Measurements from ENCODE around the gene B2M.
"Not testable (repeated sequence)": the region's sequence is repeated elsewhere in the genome, so short reads cannot be mapped to it uniquely, and the experiment has no call there.

Gene B2M

GRCh38 chr15:44675911-44676310, 35.4 kb upstream of the B2M start:
- DNase-seq = no peak
- no peaks in the 10 kb centered on the region for H3K36me3 ChIP-seq (replicated peaks; ENCODE audit: insufficient read depth, low read length)
- no peak for TF ChIP-seq EZH2 (optimal IDR thresholded peaks at IDR 0.05; ENCODE audit: low read depth, low read length)
- no peak for TF ChIP-seq CTCF (IDR thresholded peaks at IDR 0.05; ENCODE audit: low read length)
- TF ChIP-seq EZH2phosphoT487 (IDR thresholded peaks at IDR 0.05; ENCODE audit: low read length) = no peak
- peak overlapping the region; percentile 42; the same call in 1 of the 2 replicates for H3K4me2 ChIP-seq (ENCODE audit: low read depth, low read length)
- peaks cover 10% of the 10 kb centered on the region for H3F3A ChIP-seq (ENCODE audit: insufficient read depth, low read length)
- H3K9ac ChIP-seq (ENCODE audit: low read length) = no peak overlapping the region
- no peaks in the 10 kb centered on the region for H3K79me2 ChIP-seq (ENCODE audit: low read length)
- no peaks in the 10 kb centered on the region for H3K27me3 ChIP-seq (replicated peaks; ENCODE audit: insufficient read depth, low read length)
- H3K9me3 ChIP-seq (replicated peaks; ENCODE audit: insufficient read depth, low read length) = no peaks in the 10 kb centered on the region
- peaks cover 63% of the 10 kb centered on the region for H3K4me1 ChIP-seq (ENCODE audit: low read length)
- H3K9me2 ChIP-seq (replicated peaks; ENCODE audit: insufficient read depth, low read length) = no peaks in the 10 kb centered on the region
- H3K4me3 ChIP-seq (ENCODE audit: low read length) = no peak overlapping the region
- no peak overlapping the region for H2AFZ ChIP-seq (ENCODE audit: low read length)
- H4K20me1 ChIP-seq (ENCODE audit: insufficient read depth, low read length) = no peaks in the 10 kb centered on the region
- H3K27ac ChIP-seq (ENCODE audit: low read length) = no peak overlapping the region

- peak; percentile 35 for DNase-seq
- Histone ChIP-seq H3K79me2 (ENCODE audit: low read length) (no peaks in the 10 kb centered on the region), H3K27ac (ENCODE audit: low read length) (peak overlapping the region; percentile 33; the same call in 1 of the 2 replicates), H3F3A (ENCODE audit: insufficient read depth, low read length) (0 out of 2 replicates have a peak, but pooled peaks cover 4% of the 10 kb centered on the region), H3K36me3 (replicated peaks; ENCODE audit: insufficient read depth, low read length) (no peaks in the 10 kb centered on the region), H3K4me1 (ENCODE audit: low read length) (peaks cover 55% of the 10 kb centered on the region), H3K4me3 (ENCODE audit: low read length) (peak overlapping the region; percentile 11; the same call in 1 of the 2 replicates), H3K9me2 (replicated peaks; ENCODE audit: insufficient read depth, low read length) (no peaks in the 10 kb centered on the region), H3K27me3 (replicated peaks; ENCODE audit: insufficient read depth, low read length) (no peaks in the 10 kb centered on the region), H3K9ac (ENCODE audit: low read length) (no peak overlapping the region; the same call in 1 of the 2 replicates), H4K20me1 (ENCODE audit: insufficient read depth, low read length) (no peaks in the 10 kb centered on the region), H3K4me2 (ENCODE audit: low read depth, low read length) (peak overlapping the region; percentile 42), H3K9me3 (replicated peaks; ENCODE audit: insufficient read depth, low read length) (no peaks in the 10 kb centered on the region), H2AFZ (ENCODE audit: low read length) (peak overlapping the region; percentile 26; the same call in 1 of the 2 replicates)
- no peak for TF ChIP-seq EZH2phosphoT487 (IDR thresholded peaks at IDR 0.05; ENCODE audit: low read length)
- no peak for TF ChIP-seq EZH2 (optimal IDR thresholded peaks at IDR 0.05; ENCODE audit: low read depth, low read length)
- TF ChIP-seq CTCF (IDR thresholded peaks at IDR 0.05; ENCODE audit: low read length) = no peak
Measured at GRCh38 chr15:44676676-44677075, 34.6 kb upstream of the B2M start.

GRCh38 chr15:44682211-44682610, 29.1 kb upstream of the B2M start:
- Histone ChIP-seq H3K9me2 (replicated peaks; ENCODE audit: insufficient read depth, low read length) (no peaks in the 10 kb centered on the region), H3F3A (ENCODE audit: insufficient read depth, low read length) (peaks cover 8% of the 10 kb centered on the region; the same call in 1 of the 2 replicates), H3K4me3 (ENCODE audit: low read length) (no peak overlapping the region), H3K4me2 (ENCODE audit: low read depth, low read length) (no peak overlapping the region), H3K9ac (ENCODE audit: low read length) (no peak overlapping the region), H3K36me3 (replicated peaks; ENCODE audit: insufficient read depth, low read length) (no peaks in the 10 kb centered on the region), H4K20me1 (ENCODE audit: insufficient read depth, low read length) (no peaks in the 10 kb centered on the region), H3K27ac (ENCODE audit: low read length) (no peak overlapping the region), H3K9me3 (replicated peaks; ENCODE audit: insufficient read depth, low read length) (no peaks in the 10 kb centered on the region), H3K27me3 (replicated peaks; ENCODE audit: insufficient read depth, low read length) (no peaks in the 10 kb centered on the region), H3K79me2 (ENCODE audit: low read length) (no peaks in the 10 kb centered on the region), H2AFZ (ENCODE audit: low read length) (no peak overlapping the region), H3K4me1 (ENCODE audit: low read length) (peaks cover 30% of the 10 kb centered on the region)
- DNase-seq = no peak
- no peak for TF ChIP-seq CTCF (IDR thresholded peaks at IDR 0.05; ENCODE audit: low read length)
- no peak for TF ChIP-seq EZH2 (optimal IDR thresholded peaks at IDR 0.05; ENCODE audit: low read depth, low read length)
- no peak for TF ChIP-seq EZH2phosphoT487 (IDR thresholded peaks at IDR 0.05; ENCODE audit: low read length)

GRCh38 chr15:44682809-44683682, 28.3 kb upstream of the B2M start:
- H3K27ac ChIP-seq (ENCODE audit: low read length) = peak overlapping the region; percentile 76; the same call in 1 of the 2 replicates
- not testable (repeated sequence) for H3K27me3 ChIP-seq (replicated peaks; ENCODE audit: insufficient read depth, low read length); H3K36me3 ChIP-seq (replicated peaks; ENCODE audit: insufficient read depth, low read length); H3F3A ChIP-seq (ENCODE audit: insufficient read depth, low read length); H3K4me3 ChIP-seq (ENCODE audit: low read length); H3K9me3 ChIP-seq (replicated peaks; ENCODE audit: insufficient read depth, low read length); H3K79me2 ChIP-seq (ENCODE audit: low read length); H3K9me2 ChIP-seq (replicated peaks; ENCODE audit: insufficient read depth, low read length); H4K20me1 ChIP-seq (ENCODE audit: insufficient read depth, low read length)
- peak; percentile 92 for DNase-seq
- H3K9ac ChIP-seq (ENCODE audit: low read length) = peak overlapping the region; percentile 44
- H3K4me2 ChIP-seq (ENCODE audit: low read depth, low read length) = peak overlapping the region; percentile 76
- H3K4me1 ChIP-seq (ENCODE audit: low read length) = peaks cover 22% of the 10 kb centered on the region
- peak overlapping the region; percentile 66 for H2AFZ ChIP-seq (ENCODE audit: low read length)

- H3F3A ChIP-seq (ENCODE audit: insufficient read depth, low read length); H3K4me1 ChIP-seq (ENCODE audit: low read length); H2AFZ ChIP-seq (ENCODE audit: low read length); H3K79me2 ChIP-seq (ENCODE audit: low read length); H3K9me2 ChIP-seq (replicated peaks; ENCODE audit: insufficient read depth, low read length); H3K9ac ChIP-seq (ENCODE audit: low read length); H3K4me2 ChIP-seq (ENCODE audit: low read depth, low read length); H3K4me3 ChIP-seq (ENCODE audit: low read length); H3K9me3 ChIP-seq (replicated peaks; ENCODE audit: insufficient read depth, low read length); H3K27ac ChIP-seq (ENCODE audit: low read length); H3K36me3 ChIP-seq (replicated peaks; ENCODE audit: insufficient read depth, low read length); H4K20me1 ChIP-seq (ENCODE audit: insufficient read depth, low read length); DNase-seq; H3K27me3 ChIP-seq (replicated peaks; ENCODE audit: insufficient read depth, low read length): not testable (repeated sequence)
Measured at GRCh38 chr15:44689318-44689717, 22.0 kb upstream of the B2M start.

Data from MM.1S (cell line).